OCI-LY1 (cell line): ENCODE measurements around the gene CXCR5.

ENCODE experiments used
- H2AFZ ChIP-seq: fragments of 200-600 bp; sonication (generic), shearing (Covaris generic); 2 replicates; pipeline ENCODE4 v1.6.0; 2014; ENCODE audit warnings: antibody characterized with exemption, mild to moderate bottlenecking, low read length
- H3F3A ChIP-seq: fragments of 200-600 bp; sonication (generic), shearing (Covaris generic); 2 replicates; pipeline ENCODE4 v1.6.0; 2014; ENCODE audit warnings: mild to moderate bottlenecking, antibody characterized with exemption, low read length, moderate library complexity; ENCODE audit not compliant: insufficient read depth
- H3K27ac ChIP-seq: fragments of 200-600 bp; sonication (generic); 2 replicates; pipeline ENCODE4 v1.5.1; 2014; ENCODE audit warnings: low read length, mixed run types, mild to moderate bottlenecking, low read depth; ENCODE audit not compliant: poor library complexity, severe bottlenecking
- H3K27me3 ChIP-seq: fragments of 200-600 bp; sonication (generic); 2 replicates; pipeline ENCODE4 v1.6.0; 2014; ENCODE audit warnings: antibody characterized with exemption, mild to moderate bottlenecking, low read length, moderate library complexity; ENCODE audit not compliant: insufficient read depth
- H3K36me3 ChIP-seq: fragments of 200-600 bp; sonication (generic); 2 replicates; pipeline ENCODE4 v1.6.1; 2014; ENCODE audit warnings: mild to moderate bottlenecking, antibody characterized with exemption, low read length, moderate library complexity, mixed read lengths; ENCODE audit not compliant: insufficient read depth
- H3K4me1 ChIP-seq: fragments of 200-600 bp; sonication (generic); 2 replicates; pipeline ENCODE4 v1.5.1; 2014; ENCODE audit warnings: mild to moderate bottlenecking, low read length, moderate library complexity; ENCODE audit not compliant: insufficient read depth, severe bottlenecking
- H3K4me2 ChIP-seq: fragments of 200-600 bp; sonication (generic), shearing (Covaris generic); 2 replicates; pipeline ENCODE4 v1.6.1; 2014; ENCODE audit warnings: low read length
- H3K4me3 ChIP-seq: fragments of 200-600 bp; sonication (generic); 2 replicates; pipeline ENCODE4 v1.5.1; 2014; ENCODE audit warnings: low read length, low read depth, mild to moderate bottlenecking, mixed read lengths; ENCODE audit not compliant: poor library complexity, severe bottlenecking
- H3K79me2 ChIP-seq: fragments of 200-600 bp; shearing (Covaris generic); 2 replicates; pipeline ENCODE4 v1.6.1; 2016; ENCODE audit warnings: mixed run types, low read length, mixed read lengths; ENCODE audit not compliant: insufficient read depth
- H3K9ac ChIP-seq: fragments of 200-600 bp; sonication (generic), shearing (Covaris generic); 2 replicates; pipeline ENCODE4 v1.6.1; 2014; ENCODE audit warnings: mild to moderate bottlenecking, low read length, mixed read lengths
- H3K9me2 ChIP-seq: fragments of 200-600 bp; sonication (generic), shearing (Covaris generic); 2 replicates; pipeline ENCODE4 v1.6.1; 2014; ENCODE audit warnings: low read depth, mild to moderate bottlenecking, low read length, mixed read lengths
- H3K9me3 ChIP-seq: fragments of 200-600 bp; shearing (Covaris generic); 2 replicates; pipeline ENCODE4 v1.6.1; 2014; ENCODE audit warnings: low read length, mixed read lengths
- H4K20me1 ChIP-seq: fragments of 200-600 bp; sonication (generic), shearing (Covaris generic); 2 replicates; pipeline ENCODE4 v1.6.0; 2016; ENCODE audit warnings: mild to moderate bottlenecking, low read length; ENCODE audit not compliant: insufficient read depth
- EZH2 ChIP-seq: fragments of 200-600 bp; sonication (generic), shearing (Covaris generic); IDR thresholded peaks from 2 replicates; pipeline ENCODE4 v1.8.0; 2017; ENCODE audit warnings: borderline replicate concordance, mixed run types, mild to moderate bottlenecking, antibody characterized with exemption, low read length, moderate library complexity, mixed read lengths
- TF ChIP-seq, protein P1 (sequence below): fragments of 200-600 bp; sonication (generic), shearing (Covaris generic); IDR thresholded peaks from 2 replicates; pipeline ENCODE4 v1.5.1; 2017; ENCODE audit warnings: mild to moderate bottlenecking, antibody characterized with exemption, low read length, moderate library complexity, mixed read lengths

The CXCR5 gene

DNA sequence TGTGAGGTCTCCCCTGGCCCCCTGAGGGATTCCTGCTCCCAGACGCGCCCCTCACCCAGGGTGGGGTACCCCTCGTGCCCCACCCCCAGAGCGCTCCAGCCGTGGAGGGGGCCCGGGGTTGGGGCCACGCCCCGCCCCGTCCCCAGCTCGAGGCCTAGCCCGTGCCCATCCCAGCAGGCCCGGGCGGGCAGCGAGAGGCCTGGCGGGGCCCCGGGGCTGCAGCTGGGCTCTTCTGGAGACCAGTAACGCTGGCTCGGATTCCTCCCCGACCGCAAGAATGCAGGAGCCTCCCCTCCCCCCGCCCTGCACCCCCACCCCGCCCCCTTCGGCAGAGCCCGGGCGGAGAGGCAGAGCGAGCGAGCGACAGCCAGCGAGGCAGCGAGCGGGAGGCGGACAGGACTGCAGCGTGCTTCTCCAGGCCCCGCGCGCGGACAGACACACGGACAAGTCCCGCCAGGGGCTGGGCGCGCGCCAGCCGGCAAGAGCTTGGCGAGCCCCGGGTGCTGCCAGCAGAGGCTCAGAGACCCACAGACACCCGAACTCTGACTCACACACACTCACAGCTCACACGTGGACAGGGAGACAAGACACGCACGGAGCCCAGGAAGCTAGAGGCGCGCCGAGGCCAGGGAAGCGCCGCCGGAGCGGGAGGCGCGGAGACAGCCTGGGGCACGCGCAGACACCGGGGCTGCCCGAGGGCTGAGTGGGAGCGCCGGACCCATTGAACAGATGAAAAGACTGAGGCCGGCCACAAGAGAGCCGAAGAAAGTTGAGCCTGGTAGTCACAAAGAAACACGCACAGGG is 26.8 kb downstream of the CXCR5 start:
- no peak overlapping the region for H3K9ac ChIP-seq
- H3K79me2 ChIP-seq, result no peaks in the 10 kb centered on the region
- H3K4me2 ChIP-seq, result no peak overlapping the region
- no peak overlapping the region for H2AFZ ChIP-seq
- no peaks in the 10 kb centered on the region for H4K20me1 ChIP-seq
- no peak overlapping the region for H3K27ac ChIP-seq
- TF ChIP-seq EZH2, result no peak
- TF ChIP-seq, protein P1, sequence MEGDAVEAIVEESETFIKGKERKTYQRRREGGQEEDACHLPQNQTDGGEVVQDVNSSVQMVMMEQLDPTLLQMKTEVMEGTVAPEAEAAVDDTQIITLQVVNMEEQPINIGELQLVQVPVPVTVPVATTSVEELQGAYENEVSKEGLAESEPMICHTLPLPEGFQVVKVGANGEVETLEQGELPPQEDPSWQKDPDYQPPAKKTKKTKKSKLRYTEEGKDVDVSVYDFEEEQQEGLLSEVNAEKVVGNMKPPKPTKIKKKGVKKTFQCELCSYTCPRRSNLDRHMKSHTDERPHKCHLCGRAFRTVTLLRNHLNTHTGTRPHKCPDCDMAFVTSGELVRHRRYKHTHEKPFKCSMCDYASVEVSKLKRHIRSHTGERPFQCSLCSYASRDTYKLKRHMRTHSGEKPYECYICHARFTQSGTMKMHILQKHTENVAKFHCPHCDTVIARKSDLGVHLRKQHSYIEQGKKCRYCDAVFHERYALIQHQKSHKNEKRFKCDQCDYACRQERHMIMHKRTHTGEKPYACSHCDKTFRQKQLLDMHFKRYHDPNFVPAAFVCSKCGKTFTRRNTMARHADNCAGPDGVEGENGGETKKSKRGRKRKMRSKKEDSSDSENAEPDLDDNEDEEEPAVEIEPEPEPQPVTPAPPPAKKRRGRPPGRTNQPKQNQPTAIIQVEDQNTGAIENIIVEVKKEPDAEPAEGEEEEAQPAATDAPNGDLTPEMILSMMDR, result no peak
- no peaks in the 10 kb centered on the region for H3K9me3 ChIP-seq
- H3K4me3 ChIP-seq, result no peak overlapping the region
- peaks cover 52% of the 10 kb centered on the region for H3K4me1 ChIP-seq
- H3F3A ChIP-seq, result no peaks in the 10 kb centered on the region
- no peaks in the 10 kb centered on the region for H3K27me3 ChIP-seq
- H3K36me3 ChIP-seq, result no peaks in the 10 kb centered on the region
- H3K9me2 ChIP-seq, result no peaks in the 10 kb centered on the region

DNA sequence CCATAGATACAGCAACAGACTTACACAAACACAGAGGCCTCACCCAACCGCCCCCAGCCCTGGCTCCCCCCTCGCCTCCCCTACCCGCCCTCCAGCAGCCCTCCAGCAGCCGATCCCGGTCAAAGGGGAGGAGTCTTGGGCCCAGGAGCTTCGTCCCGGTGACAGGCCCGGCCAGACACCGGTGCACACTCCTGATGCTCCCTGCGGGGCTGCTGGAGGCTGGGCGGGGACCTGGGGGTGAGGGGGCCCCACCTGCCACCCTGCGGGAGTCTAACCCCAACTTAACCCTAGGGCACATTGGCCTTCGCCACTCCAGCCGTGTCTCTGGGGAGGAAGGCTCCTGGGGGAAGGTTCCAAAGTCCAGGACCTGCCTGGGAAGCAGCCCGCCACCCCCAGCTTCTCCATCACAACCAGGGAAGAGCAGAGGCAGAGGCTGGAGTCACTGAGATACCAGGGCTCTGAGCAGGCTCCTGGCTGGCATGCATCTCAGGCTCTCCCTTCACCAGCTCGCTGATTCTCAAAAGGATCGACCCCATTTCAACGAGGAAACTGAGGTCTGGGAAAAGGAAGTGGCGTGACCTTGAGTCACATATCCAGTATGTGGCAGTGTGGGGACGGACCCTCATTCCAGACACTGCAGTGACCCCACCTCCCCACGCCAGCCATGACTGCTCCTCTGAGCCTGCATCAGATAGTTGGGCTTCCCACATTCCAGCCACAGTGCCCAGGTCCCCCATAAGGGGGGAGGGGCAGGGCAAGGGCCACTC is 27.6 kb downstream of the CXCR5 start:
- Histone ChIP-seq H3K27me3 (no peaks in the 10 kb centered on the region), H3K4me1 (peaks cover 53% of the 10 kb centered on the region), H3K4me3 (no peak overlapping the region), H3K27ac (no peak overlapping the region), H2AFZ (no peak overlapping the region), H4K20me1 (no peaks in the 10 kb centered on the region), H3K9me2 (no peaks in the 10 kb centered on the region), H3K36me3 (no peaks in the 10 kb centered on the region), H3K9ac (no peak overlapping the region), H3K4me2 (no peak overlapping the region), H3F3A (no peaks in the 10 kb centered on the region), H3K79me2 (no peaks in the 10 kb centered on the region), H3K9me3 (no peaks in the 10 kb centered on the region)
- TF ChIP-seq, protein P1, result no peak
- no peak for TF ChIP-seq EZH2

DNA sequence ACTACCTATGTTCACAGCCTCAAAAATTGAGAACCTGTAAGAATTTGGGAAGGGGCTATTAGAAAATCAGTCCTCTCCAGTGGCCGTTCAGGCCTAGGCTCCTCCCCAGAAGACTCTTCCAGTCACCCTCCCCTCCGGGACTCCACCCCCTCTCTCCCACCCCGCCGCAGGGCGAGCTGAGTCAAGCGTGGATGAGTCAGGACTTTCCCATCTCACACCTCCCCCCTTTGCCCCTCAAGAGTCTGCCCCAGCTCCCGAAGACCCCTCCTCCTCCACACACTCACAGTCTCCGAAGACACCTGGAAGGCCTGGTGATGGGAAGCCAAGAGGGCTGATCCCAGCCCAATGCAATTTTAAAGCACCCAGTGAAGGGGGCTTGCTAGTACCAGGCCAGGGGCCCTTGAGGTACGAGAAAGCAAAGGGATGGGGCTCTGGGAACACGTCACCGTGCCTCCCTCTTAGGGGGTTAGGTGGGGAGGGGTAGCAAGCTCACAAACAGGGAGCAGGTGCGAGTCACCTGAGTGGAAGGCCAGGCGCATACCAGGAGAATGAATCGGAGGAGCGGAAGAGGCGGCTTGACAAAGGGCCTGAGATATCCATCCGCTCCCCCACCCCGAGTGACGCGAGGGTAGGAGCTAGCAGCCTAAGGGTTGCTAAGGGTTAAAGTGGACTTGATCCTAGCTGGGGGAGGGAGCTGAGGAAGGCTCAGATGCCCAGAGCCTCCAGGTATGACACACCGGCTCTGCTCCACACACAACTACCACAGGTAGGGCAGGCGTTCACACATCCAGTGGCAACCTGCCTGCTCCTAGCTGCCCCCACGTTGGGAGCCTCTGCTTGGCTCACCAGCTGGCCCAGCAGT is 28.4 kb downstream of the CXCR5 start:
- peak overlapping the region; percentile 42; the same call in 1 of the 2 replicates for H3K4me2 ChIP-seq
- no peaks in the 10 kb centered on the region for H3K27me3 ChIP-seq
- H3K9ac ChIP-seq, result peak overlapping the region; percentile 36; the same call in 1 of the 2 replicates
- no peaks in the 10 kb centered on the region for H3K9me3 ChIP-seq
- H3K4me3 ChIP-seq, result no peak overlapping the region
- TF ChIP-seq EZH2, result no peak
- TF ChIP-seq, protein P1, result no peak
- peaks cover 46% of the 10 kb centered on the region for H3K4me1 ChIP-seq
- no peaks in the 10 kb centered on the region for H3K9me2 ChIP-seq
- H2AFZ ChIP-seq, result no peak overlapping the region
- H4K20me1 ChIP-seq, result no peaks in the 10 kb centered on the region
- H3K27ac ChIP-seq, result peak overlapping the region; percentile 82
- no peaks in the 10 kb centered on the region for H3K79me2 ChIP-seq
- no peaks in the 10 kb centered on the region for H3F3A ChIP-seq
- H3K36me3 ChIP-seq, result no peaks in the 10 kb centered on the region
